ENCODE data around the gene CXCL3. TPM values are rescaled to one million over a fixed set of nuclear protein-coding genes. Genes with fewer than 3 reads are reported as not detected.

The CXCL3 gene
- total RNA-seq, 1 experiment from 2014 or later, result 0.23 TPM

- in situ Hi-C loops (cut with HindIII; ENCODE audit: low pct_unique_long_range_greater_than_20kb, low sequenced_read_pairs) (no loop called here), intact Hi-C loops (cut with micrococcal nuclease; ENCODE audit: unreplicated experiment) (no loop called here)
- BruUV-seq (replicated peaks), result no TSS peak
- Histone ChIP-seq H3K9me3 (ENCODE audit: control insufficient read depth, insufficient read depth, low read depth, low read length) (no peaks in the 10 kb centered on the region), H3K4me3 (ENCODE audit: low read depth in 2 of 2, low read length in 2 of 2) (no peak overlapping the region), H3K27ac (ENCODE audit: low read length) (no peak overlapping the region), H3K36me3 (ENCODE audit: control insufficient read depth, insufficient read depth, low read length) (no peaks in the 10 kb centered on the region), H3K4me1 (ENCODE audit: control insufficient read depth, insufficient read depth, low read length) (no peaks in the 10 kb centered on the region), H3K27me3 (ENCODE audit: control insufficient read depth, insufficient read depth, low read length) (no peaks in the 10 kb centered on the region)
- TF ChIP-seq CTCF (IDR thresholded peaks at IDR 0.05), result no peak
- no peak for TF ChIP-seq TCF7L2 (IDR thresholded peaks at IDR 0.05; ENCODE audit: low read depth, low read length)
- TF ChIP-seq SIN3A (IDR thresholded peaks at IDR 0.05; ENCODE audit: borderline replicate concordance, insufficient read depth, low read depth, low read length), result no peak
- no peak for TF ChIP-seq REST (IDR thresholded peaks at IDR 0.05; ENCODE audit: insufficient read depth in 1 of 2, low read depth in 2 of 2, low read length in 1 of 2)
- no peak for TF ChIP-seq POLR2AphosphoS5 (IDR thresholded peaks at IDR 0.05; ENCODE audit: low read depth, low read length)
- POLR2A ChIA-PET, result no interaction called here
- no peak for ATAC-seq
- CTCF ChIA-PET, result no interaction called here
- DNase-seq (ENCODE audit: low read depth, low spot score), result no peak
These were observed 46.8 kb downstream of the CXCL3 start for GRCh38 chr4:73991742-73992000.

GRCh38 chr4:73990988-73991741 lies 47.3 kb downstream of the CXCL3 start:
- Histone ChIP-seq H3K36me3 (ENCODE audit: control insufficient read depth, insufficient read depth, low read length) (no peaks in the 10 kb centered on the region), H3K9me3 (ENCODE audit: control insufficient read depth, insufficient read depth, low read depth, low read length) (no peaks in the 10 kb centered on the region), H3K4me3 (ENCODE audit: low read depth in 2 of 2, low read length in 2 of 2) (no peak overlapping the region), H3K4me1 (ENCODE audit: control insufficient read depth, insufficient read depth, low read length) (no peaks in the 10 kb centered on the region), H3K27me3 (ENCODE audit: control insufficient read depth, insufficient read depth, low read length) (0 out of 2 replicates have a peak, but pooled peaks cover 2% of the 10 kb centered on the region), H3K27ac (ENCODE audit: low read length) (no peak overlapping the region)
- ATAC-seq, result no peak
- ChIA-PET POLR2A (no interaction called here), CTCF (no interaction called here)
- no TSS peak for BruUV-seq (replicated peaks)
- TF ChIP-seq REST (IDR thresholded peaks at IDR 0.05; ENCODE audit: insufficient read depth in 1 of 2, low read depth in 2 of 2, low read length in 1 of 2), result no peak
- TF ChIP-seq CTCF (IDR thresholded peaks at IDR 0.05), result no peak
- TF ChIP-seq TCF7L2 (IDR thresholded peaks at IDR 0.05; ENCODE audit: low read depth, low read length), result no peak
- no peak for TF ChIP-seq SIN3A (IDR thresholded peaks at IDR 0.05; ENCODE audit: borderline replicate concordance, insufficient read depth, low read depth, low read length)
- TF ChIP-seq POLR2AphosphoS5 (IDR thresholded peaks at IDR 0.05; ENCODE audit: low read depth, low read length), result no peak
- in situ Hi-C loops (cut with HindIII; ENCODE audit: low pct_unique_long_range_greater_than_20kb, low sequenced_read_pairs) (no loop called here), intact Hi-C loops (cut with micrococcal nuclease; ENCODE audit: unreplicated experiment) (no loop called here)
- no peak for DNase-seq (ENCODE audit: low read depth, low spot score)

Data from Panc1 (cell line).